Measurements from ENCODE around the gene C1QC. TPM values are rescaled to one million over a fixed set of nuclear protein-coding genes. Genes with fewer than 3 reads are reported as not detected.

The C1QC gene
- total and polyA plus RNA-seq, 2 experiments from 2014 or later = not detected

DNA sequence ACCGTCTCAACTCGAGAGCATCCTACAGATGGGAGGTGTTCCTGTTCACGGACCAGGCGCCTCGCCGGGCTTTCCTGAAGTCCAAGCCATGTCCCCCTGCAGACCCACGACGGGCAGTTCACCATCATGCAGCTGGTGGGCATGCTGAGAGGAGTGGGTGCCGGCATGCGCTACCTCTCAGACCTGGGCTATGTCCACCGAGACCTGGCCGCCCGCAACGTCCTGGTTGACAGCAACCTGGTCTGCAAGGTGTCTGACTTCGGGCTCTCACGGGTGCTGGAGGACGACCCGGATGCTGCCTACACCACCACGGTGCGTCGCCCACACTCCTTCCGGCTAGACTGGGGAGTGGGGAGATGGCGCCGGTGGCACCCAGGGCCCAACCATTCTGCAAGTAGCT, 44.7 kb upstream of the C1QC start (continued):
- TF ChIP-seq, protein P1, sequence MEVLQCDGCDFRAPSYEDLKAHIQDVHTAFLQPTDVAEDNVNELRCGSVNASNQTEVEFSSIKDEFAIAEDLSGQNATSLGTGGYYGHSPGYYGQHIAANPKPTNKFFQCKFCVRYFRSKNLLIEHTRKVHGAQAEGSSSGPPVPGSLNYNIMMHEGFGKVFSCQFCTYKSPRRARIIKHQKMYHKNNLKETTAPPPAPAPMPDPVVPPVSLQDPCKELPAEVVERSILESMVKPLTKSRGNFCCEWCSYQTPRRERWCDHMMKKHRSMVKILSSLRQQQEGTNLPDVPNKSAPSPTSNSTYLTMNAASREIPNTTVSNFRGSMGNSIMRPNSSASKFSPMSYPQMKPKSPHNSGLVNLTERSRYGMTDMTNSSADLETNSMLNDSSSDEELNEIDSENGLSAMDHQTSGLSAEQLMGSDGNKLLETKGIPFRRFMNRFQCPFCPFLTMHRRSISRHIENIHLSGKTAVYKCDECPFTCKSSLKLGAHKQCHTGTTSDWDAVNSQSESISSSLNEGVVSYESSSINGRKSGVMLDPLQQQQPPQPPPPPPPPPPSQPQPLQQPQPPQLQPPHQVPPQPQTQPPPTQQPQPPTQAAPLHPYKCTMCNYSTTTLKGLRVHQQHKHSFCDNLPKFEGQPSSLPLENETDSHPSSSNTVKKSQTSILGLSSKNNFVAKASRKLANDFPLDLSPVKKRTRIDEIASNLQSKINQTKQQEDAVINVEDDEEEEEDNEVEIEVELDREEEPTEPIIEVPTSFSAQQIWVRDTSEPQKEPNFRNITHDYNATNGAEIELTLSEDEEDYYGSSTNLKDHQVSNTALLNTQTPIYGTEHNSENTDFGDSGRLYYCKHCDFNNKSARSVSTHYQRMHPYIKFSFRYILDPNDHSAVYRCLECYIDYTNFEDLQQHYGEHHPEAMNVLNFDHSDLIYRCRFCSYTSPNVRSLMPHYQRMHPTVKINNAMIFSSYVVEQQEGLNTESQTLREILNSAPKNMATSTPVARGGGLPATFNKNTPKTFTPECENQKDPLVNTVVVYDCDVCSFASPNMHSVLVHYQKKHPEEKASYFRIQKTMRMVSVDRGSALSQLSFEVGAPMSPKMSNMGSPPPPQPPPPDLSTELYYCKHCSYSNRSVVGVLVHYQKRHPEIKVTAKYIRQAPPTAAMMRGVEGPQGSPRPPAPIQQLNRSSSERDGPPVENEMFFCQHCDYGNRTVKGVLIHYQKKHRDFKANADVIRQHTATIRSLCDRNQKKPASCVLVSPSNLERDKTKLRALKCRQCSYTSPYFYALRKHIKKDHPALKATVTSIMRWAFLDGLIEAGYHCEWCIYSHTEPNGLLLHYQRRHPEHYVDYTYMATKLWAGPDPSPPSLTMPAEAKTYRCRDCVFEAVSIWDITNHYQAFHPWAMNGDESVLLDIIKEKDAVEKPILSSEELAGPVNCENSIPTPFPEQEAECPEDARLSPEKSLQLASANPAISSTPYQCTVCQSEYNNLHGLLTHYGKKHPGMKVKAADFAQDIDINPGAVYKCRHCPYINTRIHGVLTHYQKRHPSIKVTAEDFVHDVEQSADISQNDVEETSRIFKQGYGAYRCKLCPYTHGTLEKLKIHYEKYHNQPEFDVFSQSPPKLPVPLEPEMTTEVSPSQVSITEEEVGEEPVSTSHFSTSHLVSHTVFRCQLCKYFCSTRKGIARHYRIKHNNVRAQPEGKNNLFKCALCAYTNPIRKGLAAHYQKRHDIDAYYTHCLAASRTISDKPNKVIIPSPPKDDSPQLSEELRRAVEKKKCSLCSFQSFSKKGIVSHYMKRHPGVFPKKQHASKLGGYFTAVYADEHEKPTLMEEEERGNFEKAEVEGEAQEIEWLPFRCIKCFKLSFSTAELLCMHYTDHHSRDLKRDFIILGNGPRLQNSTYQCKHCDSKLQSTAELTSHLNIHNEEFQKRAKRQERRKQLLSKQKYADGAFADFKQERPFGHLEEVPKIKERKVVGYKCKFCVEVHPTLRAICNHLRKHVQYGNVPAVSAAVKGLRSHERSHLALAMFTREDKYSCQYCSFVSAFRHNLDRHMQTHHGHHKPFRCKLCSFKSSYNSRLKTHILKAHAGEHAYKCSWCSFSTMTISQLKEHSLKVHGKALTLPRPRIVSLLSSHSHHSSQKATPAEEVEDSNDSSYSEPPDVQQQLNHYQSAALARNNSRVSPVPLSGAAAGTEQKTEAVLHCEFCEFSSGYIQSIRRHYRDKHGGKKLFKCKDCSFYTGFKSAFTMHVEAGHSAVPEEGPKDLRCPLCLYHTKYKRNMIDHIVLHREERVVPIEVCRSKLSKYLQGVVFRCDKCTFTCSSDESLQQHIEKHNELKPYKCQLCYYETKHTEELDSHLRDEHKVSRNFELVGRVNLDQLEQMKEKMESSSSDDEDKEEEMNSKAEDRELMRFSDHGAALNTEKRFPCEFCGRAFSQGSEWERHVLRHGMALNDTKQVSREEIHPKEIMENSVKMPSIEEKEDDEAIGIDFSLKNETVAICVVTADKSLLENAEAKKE (CRISPR knock-in tag; IDR thresholded peaks at IDR 0.05) = no peak
- TF ChIP-seq POLR2AphosphoS5 (IDR thresholded peaks at IDR 0.05; ENCODE audit: low read depth) = no peak
- TF ChIP-seq NANOG (IDR thresholded peaks at IDR 0.05; ENCODE audit: borderline replicate concordance) = no peak
- TF ChIP-seq, protein P2, sequence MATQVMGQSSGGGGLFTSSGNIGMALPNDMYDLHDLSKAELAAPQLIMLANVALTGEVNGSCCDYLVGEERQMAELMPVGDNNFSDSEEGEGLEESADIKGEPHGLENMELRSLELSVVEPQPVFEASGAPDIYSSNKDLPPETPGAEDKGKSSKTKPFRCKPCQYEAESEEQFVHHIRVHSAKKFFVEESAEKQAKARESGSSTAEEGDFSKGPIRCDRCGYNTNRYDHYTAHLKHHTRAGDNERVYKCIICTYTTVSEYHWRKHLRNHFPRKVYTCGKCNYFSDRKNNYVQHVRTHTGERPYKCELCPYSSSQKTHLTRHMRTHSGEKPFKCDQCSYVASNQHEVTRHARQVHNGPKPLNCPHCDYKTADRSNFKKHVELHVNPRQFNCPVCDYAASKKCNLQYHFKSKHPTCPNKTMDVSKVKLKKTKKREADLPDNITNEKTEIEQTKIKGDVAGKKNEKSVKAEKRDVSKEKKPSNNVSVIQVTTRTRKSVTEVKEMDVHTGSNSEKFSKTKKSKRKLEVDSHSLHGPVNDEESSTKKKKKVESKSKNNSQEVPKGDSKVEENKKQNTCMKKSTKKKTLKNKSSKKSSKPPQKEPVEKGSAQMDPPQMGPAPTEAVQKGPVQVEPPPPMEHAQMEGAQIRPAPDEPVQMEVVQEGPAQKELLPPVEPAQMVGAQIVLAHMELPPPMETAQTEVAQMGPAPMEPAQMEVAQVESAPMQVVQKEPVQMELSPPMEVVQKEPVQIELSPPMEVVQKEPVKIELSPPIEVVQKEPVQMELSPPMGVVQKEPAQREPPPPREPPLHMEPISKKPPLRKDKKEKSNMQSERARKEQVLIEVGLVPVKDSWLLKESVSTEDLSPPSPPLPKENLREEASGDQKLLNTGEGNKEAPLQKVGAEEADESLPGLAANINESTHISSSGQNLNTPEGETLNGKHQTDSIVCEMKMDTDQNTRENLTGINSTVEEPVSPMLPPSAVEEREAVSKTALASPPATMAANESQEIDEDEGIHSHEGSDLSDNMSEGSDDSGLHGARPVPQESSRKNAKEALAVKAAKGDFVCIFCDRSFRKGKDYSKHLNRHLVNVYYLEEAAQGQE (IDR thresholded peaks at IDR 0.05; ENCODE audit: unreplicated experiment) = no peak

DNA sequence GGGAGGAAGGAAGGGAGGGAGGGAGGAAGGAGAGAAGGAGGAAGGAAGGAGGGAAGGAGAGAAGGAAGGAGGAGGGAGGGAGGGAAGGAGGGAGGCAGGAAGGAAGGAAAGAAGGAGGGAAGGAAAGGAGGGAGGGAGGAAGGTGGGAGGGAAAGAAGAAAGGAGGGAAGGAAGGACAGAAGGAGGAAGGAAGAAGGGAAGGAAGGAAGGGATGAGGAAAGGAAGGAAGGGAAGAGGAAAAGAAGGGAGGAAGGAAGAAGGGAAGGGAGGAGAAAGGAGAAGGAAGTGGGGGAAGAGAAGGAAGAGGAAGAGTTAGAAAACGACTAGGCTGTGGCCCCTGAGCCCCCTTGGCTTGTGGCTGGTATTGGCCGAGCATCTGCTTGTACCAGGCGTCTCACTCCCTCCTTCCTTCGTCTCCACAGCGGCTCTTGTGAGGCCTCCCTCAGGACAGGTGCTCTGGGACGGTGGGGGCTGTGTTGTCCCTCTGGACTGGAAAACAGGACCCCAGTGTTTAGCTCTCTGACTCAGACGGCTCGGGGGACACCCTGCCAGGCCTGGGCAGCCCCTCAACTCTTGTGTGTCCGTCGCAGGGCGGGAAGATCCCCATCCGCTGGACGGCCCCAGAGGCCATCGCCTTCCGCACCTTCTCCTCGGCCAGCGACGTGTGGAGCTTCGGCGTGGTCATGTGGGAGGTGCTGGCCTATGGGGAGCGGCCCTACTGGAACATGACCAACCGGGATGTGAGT, 43.2 kb upstream of the C1QC start:
- H3K27me3 ChIP-seq (ENCODE audit: insufficient read depth) = no peaks in the 10 kb centered on the region
- H3K9me3 Mint-ChIP-seq = no peaks in the 10 kb centered on the region; the same call in 2 of the 3 replicates
- no peak overlapping the region for H3K4me2 ChIP-seq
- no peaks in the 10 kb centered on the region for H3K4me1 ChIP-seq (ENCODE audit: insufficient read depth)
- H3K36me3 Mint-ChIP-seq (ENCODE audit: low read depth) = no peaks in the 10 kb centered on the region
- DNase-seq (ENCODE audit: low spot score) (peak; percentile 54), ATAC-seq (peak; percentile 73)
- H3K4me3 ChIP-seq = no peak overlapping the region
- no peak overlapping the region for H2AFZ ChIP-seq
- H4K20me1 ChIP-seq (replicated peaks; ENCODE audit: insufficient read depth) = 0 out of 2 replicates have a peak, but pooled peaks cover 2% of the 10 kb centered on the region
- peaks cover 7% of the 10 kb centered on the region for H3K27me3 Mint-ChIP-seq (ENCODE audit: insufficient read depth, low read depth, poor library complexity)
- H3K36me3 ChIP-seq (ENCODE audit: insufficient read depth) = no peaks in the 10 kb centered on the region
- no peaks in the 10 kb centered on the region for H3K9me2 ChIP-seq (ENCODE audit: insufficient read depth)
- H3K27ac ChIP-seq (ENCODE audit: low read depth) = no peak overlapping the region
- H3K4me3 Mint-ChIP-seq = no peak overlapping the region
- H3K79me2 ChIP-seq (replicated peaks; ENCODE audit: insufficient read depth) = no peaks in the 10 kb centered on the region
- peaks cover 12% of the 10 kb centered on the region for H3K4me1 Mint-ChIP-seq
- no peaks in the 10 kb centered on the region for H3F3A ChIP-seq (replicated peaks; ENCODE audit: low read depth)
- no peak overlapping the region for H3K27ac Mint-ChIP-seq
- TF ChIP-seq ZNF114 (CRISPR knock-in tag; IDR thresholded peaks at IDR 0.05) = no peak
- TF ChIP-seq EZH2phosphoT487 (IDR thresholded peaks at IDR 0.05; ENCODE audit: unreplicated experiment) = no peak
